CD4-positive, alpha-beta T cell treated with Interleukin-17A for 4 hours (primary cell): ENCODE results near the gene HIPK2.

ENCODE experiments used
- DNase-seq: peaks from one replicate; pipeline ENCODE4 v3.0.0-alpha.2; 2020; ENCODE audit warnings: mixed read lengths

The HIPK2 gene

GRCh38 chr7:139667377-139667776 is 110.4 kb downstream of the HIPK2 start:
- DNase-seq = no peak

GRCh38 chr7:139666501-139666900 is 111.3 kb downstream of the HIPK2 start:
- DNase-seq = no peak

GRCh38 chr7:139664434-139664833 is 113.4 kb downstream of the HIPK2 start:
- DNase-seq = no peak

- no peak for DNase-seq
These were observed 114.1 kb downstream of the HIPK2 start for GRCh38 chr7:139663608-139664177.

- no peak for DNase-seq
These were observed 115.9 kb downstream of the HIPK2 start for GRCh38 chr7:139661903-139662302.

GRCh38 chr7:139661043-139661440 is 116.8 kb downstream of the HIPK2 start:
- no peak for DNase-seq

- DNase-seq = no peak
These were observed 117.3 kb downstream of the HIPK2 start for GRCh38 chr7:139660317-139661042.

- DNase-seq = no peak
These were observed 117.9 kb downstream of the HIPK2 start for GRCh38 chr7:139659922-139660316.

- DNase-seq = no peak
These were observed 118.7 kb downstream of the HIPK2 start for GRCh38 chr7:139658908-139659675.

- DNase-seq = no peak
These were observed 119.5 kb downstream of the HIPK2 start for GRCh38 chr7:139658296-139658695.

GRCh38 chr7:139657725-139658124 is 120.1 kb downstream of the HIPK2 start:
- no peak for DNase-seq

GRCh38 chr7:139656387-139656786 is 121.4 kb downstream of the HIPK2 start:
- DNase-seq = no peak

GRCh38 chr7:139655305-139655704 is 122.5 kb downstream of the HIPK2 start:
- no peak for DNase-seq

- DNase-seq = no peak
These were observed 123.3 kb downstream of the HIPK2 start for GRCh38 chr7:139654276-139655181.

- no peak for DNase-seq
These were observed 125.9 kb downstream of the HIPK2 start for GRCh38 chr7:139651914-139652313.

GRCh38 chr7:139651308-139651707 is 126.5 kb downstream of the HIPK2 start:
- DNase-seq = no peak

- no peak for DNase-seq
These were observed 127.2 kb downstream of the HIPK2 start for GRCh38 chr7:139650429-139651100.

GRCh38 chr7:139648941-139649425 is 128.8 kb downstream of the HIPK2 start:
- DNase-seq = peak; percentile 19

GRCh38 chr7:139648391-139648861 is 129.4 kb downstream of the HIPK2 start:
- no peak for DNase-seq

- no peak for DNase-seq
These were observed 129.9 kb downstream of the HIPK2 start for GRCh38 chr7:139647814-139648390.

- peak; percentile 31 for DNase-seq
These were observed 130.7 kb downstream of the HIPK2 start for GRCh38 chr7:139647085-139647484.

- no peak for DNase-seq
These were observed 131.2 kb downstream of the HIPK2 start for GRCh38 chr7:139646566-139646965.
